Measurements from ENCODE around the gene PTGER4.

PTGER4 gene

DNA sequence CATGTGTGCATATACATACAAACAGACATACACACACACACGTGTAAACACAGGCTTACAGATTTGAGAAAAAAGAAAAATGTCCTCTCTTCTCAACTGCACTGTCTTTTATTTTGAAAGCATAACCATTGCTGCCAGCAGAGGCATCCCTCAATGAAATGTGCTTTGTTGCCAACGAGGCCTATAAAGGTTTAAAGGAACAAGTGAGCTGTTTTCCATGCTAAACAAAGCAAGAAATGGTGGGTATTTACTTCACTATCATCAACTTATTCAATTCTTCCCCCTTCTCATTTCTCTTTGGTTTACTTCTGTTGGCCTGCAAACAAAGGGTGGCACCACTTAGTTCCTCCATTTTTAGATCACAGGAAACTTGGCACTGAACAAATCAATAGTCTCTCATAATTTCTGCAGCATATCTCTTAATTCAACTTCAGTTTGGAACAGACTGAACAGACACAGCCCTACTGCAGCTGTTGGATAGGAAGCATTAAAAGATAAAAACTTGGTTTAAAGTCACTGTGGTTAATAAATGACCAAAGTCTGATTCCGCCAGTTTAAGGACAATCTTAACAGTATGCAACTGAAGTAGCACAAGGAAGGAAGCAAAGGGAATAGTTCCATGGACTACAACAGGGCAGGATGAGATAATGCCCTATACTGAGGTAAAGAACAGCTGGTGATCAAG lies 54.3 kb downstream of the PTGER4 start:
- no peak overlapping the region for H3K4me3 ChIP-seq (ENCODE audit: low read length)
- H3K27me3 ChIP-seq (replicated peaks; ENCODE audit: control insufficient read depth, insufficient read depth, low read length), result no peaks in the 10 kb centered on the region
- peaks cover 25% of the 10 kb centered on the region for H3K4me1 ChIP-seq (ENCODE audit: control insufficient read depth, insufficient read depth, low read length)
- no peak overlapping the region for H3K9ac ChIP-seq (ENCODE audit: low read length)
- peaks cover 6% of the 10 kb centered on the region for H3K36me3 ChIP-seq (ENCODE audit: control insufficient read depth, insufficient read depth, low read length, severe bottlenecking)
- no peaks in the 10 kb centered on the region for H3K9me3 ChIP-seq (ENCODE audit: control insufficient read depth, low read length)
- no peak for DNase-seq (ENCODE audit: low read depth)

DNA sequence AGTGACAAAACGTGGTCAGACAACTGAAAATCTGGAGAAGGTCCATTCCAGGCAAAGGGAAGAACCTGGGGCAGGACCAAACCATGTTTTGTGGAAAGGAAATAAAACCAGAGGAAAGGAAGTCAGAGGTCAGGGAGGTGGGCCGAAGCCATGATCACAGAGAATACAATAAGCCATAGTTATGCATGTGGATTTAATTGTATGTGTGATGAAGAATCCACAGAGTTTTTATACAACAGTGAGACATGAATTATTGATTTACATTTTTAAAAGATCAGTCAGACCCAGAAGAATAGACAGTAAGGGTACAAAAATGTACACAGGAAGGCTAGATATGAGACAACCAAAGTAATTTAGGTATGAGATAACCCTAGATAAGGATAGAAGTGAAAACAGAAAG lies 55.3 kb downstream of the PTGER4 start:
- Histone ChIP-seq H3K4me1 (ENCODE audit: control insufficient read depth, insufficient read depth, low read length) (peaks cover 25% of the 10 kb centered on the region), H3K27me3 (replicated peaks; ENCODE audit: control insufficient read depth, insufficient read depth, low read length) (no peaks in the 10 kb centered on the region), H3K9ac (ENCODE audit: low read length) (no peak overlapping the region), H3K36me3 (ENCODE audit: control insufficient read depth, insufficient read depth, low read length, severe bottlenecking) (peaks cover 10% of the 10 kb centered on the region), H3K9me3 (ENCODE audit: control insufficient read depth, low read length) (no peaks in the 10 kb centered on the region), H3K4me3 (ENCODE audit: low read length) (no peak overlapping the region)
- peak; percentile 16 for DNase-seq (ENCODE audit: low read depth)

DNA sequence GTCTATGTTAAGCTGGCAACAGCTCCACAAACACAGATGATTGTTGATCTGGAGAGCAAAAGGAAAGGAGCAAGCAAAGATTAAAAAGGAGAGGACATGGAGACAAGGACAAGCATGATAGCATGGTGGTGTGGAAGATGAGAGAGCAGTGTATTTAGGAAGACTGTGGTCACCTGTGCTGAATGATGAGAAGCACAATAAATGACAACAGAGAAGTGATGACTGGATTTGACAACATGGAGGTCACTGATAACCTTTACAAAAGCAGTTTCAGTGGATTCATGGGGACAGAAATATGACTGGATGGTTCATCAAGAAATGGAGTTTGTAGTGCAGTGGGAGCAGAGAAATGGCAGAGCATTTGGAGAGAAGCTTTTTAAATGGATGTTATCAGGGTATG lies 55.9 kb downstream of the PTGER4 start:
- H3K27me3 ChIP-seq (replicated peaks; ENCODE audit: control insufficient read depth, insufficient read depth, low read length), result no peaks in the 10 kb centered on the region
- no peak overlapping the region for H3K4me3 ChIP-seq (ENCODE audit: low read length)
- DNase-seq (ENCODE audit: low read depth), result no peak
- H3K9me3 ChIP-seq (ENCODE audit: control insufficient read depth, low read length), result no peaks in the 10 kb centered on the region
- peaks cover 7% of the 10 kb centered on the region for H3K36me3 ChIP-seq (ENCODE audit: control insufficient read depth, insufficient read depth, low read length, severe bottlenecking)
- no peak overlapping the region for H3K9ac ChIP-seq (ENCODE audit: low read length)
- peaks cover 25% of the 10 kb centered on the region for H3K4me1 ChIP-seq (ENCODE audit: control insufficient read depth, insufficient read depth, low read length)

DNA sequence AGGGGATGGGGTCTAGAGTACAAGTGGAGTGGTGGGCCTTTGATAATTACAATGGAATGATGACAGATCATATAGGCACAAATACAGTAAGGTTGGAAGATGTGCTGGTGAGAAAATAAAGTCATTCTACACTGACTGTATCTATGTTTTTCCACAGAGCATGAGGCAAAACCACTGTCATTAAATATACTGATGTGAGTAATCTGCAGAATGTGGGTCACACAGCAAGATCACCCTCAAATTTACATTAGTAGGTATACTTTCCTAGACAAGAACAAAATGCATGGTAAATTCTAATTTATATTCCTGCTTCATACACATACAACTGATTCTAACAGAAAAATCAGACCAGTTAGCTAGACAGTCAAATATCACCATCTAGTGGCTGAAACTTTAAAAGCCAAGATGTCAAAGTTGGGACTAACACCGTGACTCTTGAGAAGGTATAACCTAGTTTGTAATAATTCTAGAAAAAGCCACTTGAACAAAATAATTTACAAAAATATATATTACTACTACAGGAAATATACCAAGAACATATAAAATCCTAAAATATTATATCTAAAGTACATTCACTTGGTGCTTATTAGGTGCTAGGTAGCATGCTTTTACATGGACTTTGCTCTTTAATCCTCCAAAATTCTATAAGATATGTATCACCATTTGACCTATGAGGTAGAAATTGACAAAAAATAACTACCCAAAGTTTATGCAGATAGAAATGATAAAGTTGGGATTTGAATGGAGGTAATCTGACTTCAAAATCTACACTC lies 56.6 kb downstream of the PTGER4 start:
- Histone ChIP-seq H3K4me3 (ENCODE audit: low read length) (no peak overlapping the region), H3K9me3 (ENCODE audit: control insufficient read depth, low read length) (no peaks in the 10 kb centered on the region), H3K9ac (ENCODE audit: low read length) (no peak overlapping the region), H3K27me3 (replicated peaks; ENCODE audit: control insufficient read depth, insufficient read depth, low read length) (no peaks in the 10 kb centered on the region), H3K36me3 (ENCODE audit: control insufficient read depth, insufficient read depth, low read length, severe bottlenecking) (peaks cover 7% of the 10 kb centered on the region), H3K4me1 (ENCODE audit: control insufficient read depth, insufficient read depth, low read length) (peaks cover 25% of the 10 kb centered on the region)
- peak; percentile 83 for DNase-seq (ENCODE audit: low read depth)

DNA sequence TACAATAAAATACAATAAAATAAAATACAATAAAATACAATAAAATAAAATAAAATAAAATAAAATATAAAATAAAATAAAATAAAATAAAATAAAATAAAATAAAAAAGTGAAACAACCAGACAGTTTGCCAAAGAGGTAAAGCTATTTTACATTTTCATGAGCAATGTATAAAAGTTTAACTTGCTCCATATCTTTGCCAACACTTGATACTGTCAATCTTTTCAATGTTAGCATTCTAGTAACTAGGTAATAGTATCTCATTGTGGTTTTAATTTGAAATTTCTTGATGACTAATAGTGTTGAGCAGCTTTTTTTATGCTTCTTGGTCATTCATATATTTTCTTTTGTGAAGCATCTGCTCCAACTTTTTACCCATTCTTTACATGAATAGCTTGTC lies 58.8 kb downstream of the PTGER4 start:
- H3K4me3 ChIP-seq (ENCODE audit: low read length), result no peak overlapping the region
- H3K36me3 ChIP-seq (ENCODE audit: control insufficient read depth, insufficient read depth, low read length, severe bottlenecking), result peaks cover 7% of the 10 kb centered on the region
- H3K9me3 ChIP-seq (ENCODE audit: control insufficient read depth, low read length), result no peaks in the 10 kb centered on the region
- DNase-seq (ENCODE audit: low read depth), result no peak
- H3K27me3 ChIP-seq (replicated peaks; ENCODE audit: control insufficient read depth, insufficient read depth, low read length), result no peaks in the 10 kb centered on the region
- H3K9ac ChIP-seq (ENCODE audit: low read length), result no peak overlapping the region
- H3K4me1 ChIP-seq (ENCODE audit: control insufficient read depth, insufficient read depth, low read length), result peaks cover 23% of the 10 kb centered on the region
